ENCODE measurements around the gene C22orf23.
"Not testable (repeated sequence)": the region's sequence is repeated elsewhere in the genome, so short reads cannot be mapped to it uniquely, and the experiment has no call there.

C22orf23 gene

GRCh38 chr22:37954686-37955085 is 1.3 kb upstream of the C22orf23 start:
- DNase-seq (ENCODE audit: low read depth, low spot score): no peak

GRCh38 chr22:37953062-37953436 is 352 bp downstream of the C22orf23 start:
- DNase-seq (ENCODE audit: low read depth, low spot score): no peak

GRCh38 chr22:37952629-37953028 is 772 bp downstream of the C22orf23 start:
- DNase-seq (ENCODE audit: low read depth, low spot score): not testable (repeated sequence)

- DNase-seq (ENCODE audit: low read depth, low spot score): no peak
Observed at GRCh38 chr22:37951305-37951704, 2.1 kb downstream of the C22orf23 start.

- not testable (repeated sequence) for DNase-seq (ENCODE audit: low read depth, low spot score)
Observed at GRCh38 chr22:37947142-37947795, 6.1 kb downstream of the C22orf23 start.

- DNase-seq (ENCODE audit: low read depth, low spot score): not testable (repeated sequence)
Observed at GRCh38 chr22:37944423-37944822, 9.0 kb downstream of the C22orf23 start.

GRCh38 chr22:37943825-37944198 is 9.6 kb downstream of the C22orf23 start:
- no peak for DNase-seq (ENCODE audit: low read depth, low spot score)

- DNase-seq (ENCODE audit: low read depth, low spot score): no peak
Observed at GRCh38 chr22:37943136-37943824, 10.1 kb downstream of the C22orf23 start.

- no peak for DNase-seq (ENCODE audit: low read depth, low spot score)
Observed at GRCh38 chr22:37942133-37942532, 11.3 kb downstream of the C22orf23 start.

GRCh38 chr22:37940698-37941376 is 12.6 kb downstream of the C22orf23 start:
- no peak for DNase-seq (ENCODE audit: low read depth, low spot score)

GRCh38 chr22:37933711-37934376 is 19.6 kb downstream of the C22orf23 start:
- peak; percentile 57 for DNase-seq (ENCODE audit: low read depth, low spot score)

GRCh38 chr22:37932821-37933578 is 20.4 kb downstream of the C22orf23 start:
- DNase-seq (ENCODE audit: low read depth, low spot score): no peak

- no peak for DNase-seq (ENCODE audit: low read depth, low spot score)
Observed at GRCh38 chr22:37932401-37932800, 21.0 kb downstream of the C22orf23 start.

- DNase-seq (ENCODE audit: low read depth, low spot score): no peak
Observed at GRCh38 chr22:37931893-37932389, 21.5 kb downstream of the C22orf23 start.

- no peak for DNase-seq (ENCODE audit: low read depth, low spot score)
Observed at GRCh38 chr22:37930952-37931440, 22.4 kb downstream of the C22orf23 start.

- DNase-seq (ENCODE audit: low read depth, low spot score): no peak
Observed at GRCh38 chr22:37930270-37930951, 23.0 kb downstream of the C22orf23 start.

- no peak for DNase-seq (ENCODE audit: low read depth, low spot score)
Observed at GRCh38 chr22:37929390-37929789, 24.0 kb downstream of the C22orf23 start.

GRCh38 chr22:37927637-37927936 is 25.8 kb downstream of the C22orf23 start:
- DNase-seq (ENCODE audit: low read depth, low spot score): no peak

- DNase-seq (ENCODE audit: low read depth, low spot score): no peak
Observed at GRCh38 chr22:37926771-37927636, 26.4 kb downstream of the C22orf23 start.

GRCh38 chr22:37926358-37926757 is 27.0 kb downstream of the C22orf23 start:
- no peak for DNase-seq (ENCODE audit: low read depth, low spot score)
